K562 (cell line): ENCODE data around the gene PRODH2. TPM values are rescaled to one million over a fixed set of nuclear protein-coding genes. Genes with fewer than 3 reads are reported as not detected.

ENCODE experiments used
- BCOR ChIP-seq: fragments of 450-650 bp; IDR thresholded peaks from 2 replicates; pipeline ENCODE4 v1.6.1; 2016
- ESRRA ChIP-seq: fragments of 450-650 bp; IDR thresholded peaks from 2 replicates; pipeline ENCODE4 v1.6.1; 2014; ENCODE audit warnings: low read depth, mild to moderate bottlenecking, moderate library complexity, borderline replicate concordance
- HBP1 ChIP-seq: fragments of 450-650 bp; formaldehyde crosslinking; IDR thresholded peaks from 2 replicates; pipeline ENCODE4 v1.4.0; 2022; ENCODE audit warnings: missing genetic modification characterization
- HMBOX1 ChIP-seq: sonication (generic); IDR thresholded peaks from 2 replicates; pipeline ENCODE4 v1.6.1; 2016
- HNRNPL ChIP-seq: fragments of 200-400 bp; formaldehyde crosslinking; IDR thresholded peaks from 2 replicates; pipeline ENCODE4 v1.6.1; 2017; ENCODE audit warnings: low read depth, mild to moderate bottlenecking, low read length
- L3MBTL2 ChIP-seq: fragments of 450-650 bp; IDR thresholded peaks from 2 replicates; pipeline ENCODE4 v1.6.1; 2016; ENCODE audit warnings: mild to moderate bottlenecking, moderate library complexity
- MLLT1 ChIP-seq, 2 experiments: fragments of 450-650 bp; IDR thresholded peaks; 2 replicates each; pipeline ENCODE4 v1.6.1; 2016
- PCBP1 ChIP-seq: fragments of 200-400 bp; formaldehyde crosslinking; IDR thresholded peaks from 2 replicates; pipeline ENCODE4 v1.6.1; 2018; ENCODE audit warnings: mild to moderate bottlenecking, low read depth, low read length; ENCODE audit not compliant: poor library complexity, severe bottlenecking
- PYGO2 ChIP-seq: fragments of 450-650 bp; IDR thresholded peaks from 2 replicates; pipeline ENCODE4 v1.6.1; 2016; ENCODE audit warnings: mild to moderate bottlenecking, missing genetic modification characterization, moderate library complexity, missing compliant biosample characterization
- SMARCE1 ChIP-seq: fragments of 450-650 bp; IDR thresholded peaks from 2 replicates; pipeline ENCODE4 v1.7.1; 2016; ENCODE audit warnings: mild to moderate bottlenecking
- WHSC1 ChIP-seq: IDR thresholded peaks from one replicate; pipeline ENCODE4 v1.6.1; 2012; ENCODE audit warnings: low read length, control low read depth, inconsistent platforms
- ZFP30 ChIP-seq: fragments of 250-450 bp; sonication (Bioruptor Pico); IDR thresholded peaks from 2 replicates; pipeline ENCODE4 v1.8.0; 2022; ENCODE audit warnings: moderate library complexity, mild to moderate bottlenecking, inconsistent platforms, borderline replicate concordance
- polyA plus RNA-seq, 8 experiments: library from polyadenylated mRNA; depleted of rRNA in 4 of 8; stranded (reverse) in 5 of 8; unstranded in 3 of 8; fragments of >200 nt; fragmentation: Nextera tagmentation in 2 of 8; fragmentation: Illumina TruSeq in 1 of 8; extraction: Ambion mirVana in 2 of 8; extraction: Trizol in 1 of 8; gene quantifications; 2 replicates each; pipeline versions ENCODE4 v1.2.1 to v1.2.3, GENCODE V29; 2011 to 2014; ENCODE audit warnings: inconsistent platforms in 1 of 8, missing spikeins in 1 of 8
- total RNA-seq, 7 experiments: library from RNA; depleted of rRNA in 6 of 7; stranded (reverse); fragments of >200 nt in 6 of 7; fragmentation: Illumina TruSeq in 2 of 7; extraction: Trizol in 2 of 7; gene quantifications; 2 replicates each; pipeline versions ENCODE4 v1.2.1 to v1.2.3, GENCODE V29; 2011 to 2021; ENCODE audit warnings: low replicate concordance in 1 of 7
- TF ChIP-seq, protein P1 (sequence below), 2 experiments: fragments of 450-650 bp; IDR thresholded peaks; 2 replicates each; pipeline ENCODE4 v1.6.1; 2018; ENCODE audit warnings: mild to moderate bottlenecking in 2 of 2, low read depth in 1 of 2; ENCODE audit not compliant: partially characterized antibody in 2 of 2
- TF ChIP-seq, protein P2 (sequence below): fragments of 450-650 bp; formaldehyde crosslinking; IDR thresholded peaks from 2 replicates; pipeline ENCODE4 v1.4.0; 2020; ENCODE audit warnings: mild to moderate bottlenecking, moderate library complexity
- TF ChIP-seq, protein P3 (sequence below): fragments of 450-650 bp; IDR thresholded peaks from 2 replicates; pipeline ENCODE4 v1.6.1; 2016; ENCODE audit warnings: antibody characterized with exemption

Gene PRODH2
- total and polyA plus RNA-seq, 9 of the 15 experiments (the other 6 are each of a cell fraction or from before 2014, with no cell fraction given), result not detected

GRCh38 chr19:35845215-35846037, 32.8 kb upstream of the PRODH2 start (continued):
- TF ChIP-seq HNRNPL, result no peak
- TF ChIP-seq, protein P1, sequence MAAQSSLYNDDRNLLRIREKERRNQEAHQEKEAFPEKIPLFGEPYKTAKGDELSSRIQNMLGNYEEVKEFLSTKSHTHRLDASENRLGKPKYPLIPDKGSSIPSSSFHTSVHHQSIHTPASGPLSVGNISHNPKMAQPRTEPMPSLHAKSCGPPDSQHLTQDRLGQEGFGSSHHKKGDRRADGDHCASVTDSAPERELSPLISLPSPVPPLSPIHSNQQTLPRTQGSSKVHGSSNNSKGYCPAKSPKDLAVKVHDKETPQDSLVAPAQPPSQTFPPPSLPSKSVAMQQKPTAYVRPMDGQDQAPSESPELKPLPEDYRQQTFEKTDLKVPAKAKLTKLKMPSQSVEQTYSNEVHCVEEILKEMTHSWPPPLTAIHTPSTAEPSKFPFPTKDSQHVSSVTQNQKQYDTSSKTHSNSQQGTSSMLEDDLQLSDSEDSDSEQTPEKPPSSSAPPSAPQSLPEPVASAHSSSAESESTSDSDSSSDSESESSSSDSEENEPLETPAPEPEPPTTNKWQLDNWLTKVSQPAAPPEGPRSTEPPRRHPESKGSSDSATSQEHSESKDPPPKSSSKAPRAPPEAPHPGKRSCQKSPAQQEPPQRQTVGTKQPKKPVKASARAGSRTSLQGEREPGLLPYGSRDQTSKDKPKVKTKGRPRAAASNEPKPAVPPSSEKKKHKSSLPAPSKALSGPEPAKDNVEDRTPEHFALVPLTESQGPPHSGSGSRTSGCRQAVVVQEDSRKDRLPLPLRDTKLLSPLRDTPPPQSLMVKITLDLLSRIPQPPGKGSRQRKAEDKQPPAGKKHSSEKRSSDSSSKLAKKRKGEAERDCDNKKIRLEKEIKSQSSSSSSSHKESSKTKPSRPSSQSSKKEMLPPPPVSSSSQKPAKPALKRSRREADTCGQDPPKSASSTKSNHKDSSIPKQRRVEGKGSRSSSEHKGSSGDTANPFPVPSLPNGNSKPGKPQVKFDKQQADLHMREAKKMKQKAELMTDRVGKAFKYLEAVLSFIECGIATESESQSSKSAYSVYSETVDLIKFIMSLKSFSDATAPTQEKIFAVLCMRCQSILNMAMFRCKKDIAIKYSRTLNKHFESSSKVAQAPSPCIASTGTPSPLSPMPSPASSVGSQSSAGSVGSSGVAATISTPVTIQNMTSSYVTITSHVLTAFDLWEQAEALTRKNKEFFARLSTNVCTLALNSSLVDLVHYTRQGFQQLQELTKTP (IDR thresholded peaks at IDR 0.05; ENCODE audit: low read depth in 1 of 2, partially characterized antibody in 2 of 2), result peak in 1 of 2 experiments; percentile 49
- TF ChIP-seq, protein P2, sequence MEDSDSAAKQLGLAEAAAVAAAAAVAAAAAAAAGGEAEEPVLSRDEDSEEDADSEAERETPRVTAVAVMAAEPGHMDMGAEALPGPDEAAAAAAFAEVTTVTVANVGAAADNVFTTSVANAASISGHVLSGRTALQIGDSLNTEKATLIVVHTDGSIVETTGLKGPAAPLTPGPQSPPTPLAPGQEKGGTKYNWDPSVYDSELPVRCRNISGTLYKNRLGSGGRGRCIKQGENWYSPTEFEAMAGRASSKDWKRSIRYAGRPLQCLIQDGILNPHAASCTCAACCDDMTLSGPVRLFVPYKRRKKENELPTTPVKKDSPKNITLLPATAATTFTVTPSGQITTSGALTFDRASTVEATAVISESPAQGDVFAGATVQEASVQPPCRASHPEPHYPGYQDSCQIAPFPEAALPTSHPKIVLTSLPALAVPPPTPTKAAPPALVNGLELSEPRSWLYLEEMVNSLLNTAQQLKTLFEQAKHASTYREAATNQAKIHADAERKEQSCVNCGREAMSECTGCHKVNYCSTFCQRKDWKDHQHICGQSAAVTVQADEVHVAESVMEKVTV (CRISPR knock-in tag), result no peak
- peak; percentile 38 for TF ChIP-seq PCBP1
- peak; percentile 77 for TF ChIP-seq L3MBTL2
- no peak for TF ChIP-seq PYGO2 (tag)
- 0 out of 2 replicates have a peak, but pooled peaks have one; percentile 41 for TF ChIP-seq ESRRA
- TF ChIP-seq ZFP30 (CRISPR knock-in tag), result no peak
- TF ChIP-seq SMARCE1, result peak; percentile 59; the same call in 1 of the 2 replicates
- TF ChIP-seq MLLT1 (IDR thresholded peaks at IDR 0.05), result peak in 1 of 2 experiments; percentile 74; a peak in 2 of 4 replicates
- TF ChIP-seq WHSC1, result no peak
- 0 out of 2 replicates have a peak, but pooled peaks have one; percentile 13 for TF ChIP-seq HBP1 (CRISPR knock-in tag)
- TF ChIP-seq, protein P3, sequence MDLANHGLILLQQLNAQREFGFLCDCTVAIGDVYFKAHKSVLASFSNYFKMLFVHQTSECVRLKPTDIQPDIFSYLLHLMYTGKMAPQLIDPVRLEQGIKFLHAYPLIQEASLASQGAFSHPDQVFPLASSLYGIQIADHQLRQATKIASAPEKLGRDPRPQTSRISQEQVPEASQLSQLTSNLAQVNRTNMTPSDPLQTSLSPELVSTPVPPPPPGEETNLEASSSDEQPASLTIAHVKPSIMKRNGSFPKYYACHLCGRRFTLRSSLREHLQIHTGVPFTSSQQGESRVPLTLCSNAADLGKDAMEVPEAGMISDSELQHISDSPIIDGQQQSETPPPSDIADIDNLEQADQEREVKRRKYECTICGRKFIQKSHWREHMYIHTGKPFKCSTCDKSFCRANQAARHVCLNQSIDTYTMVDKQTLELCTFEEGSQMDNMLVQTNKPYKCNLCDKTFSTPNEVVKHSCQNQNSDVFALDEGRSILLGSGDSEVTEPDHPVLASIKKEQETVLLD, result 0 out of 2 replicates have a peak, but pooled peaks have one; percentile 31
- no peak for TF ChIP-seq HMBOX1
- peak; percentile 88 for TF ChIP-seq BCOR
